A549 (cell line): ENCODE data around the gene MEOX1.

ENCODE experiments used
- CTCF ChIP-seq: fragments of >200 bp; sonication (Bioruptor Twin); formaldehyde crosslinking; IDR thresholded peaks from 3 replicates; pipeline ENCODE4 v1.5.1; 2016
- JUN ChIP-seq, 2 experiments: fragments of >200 bp; sonication (Bioruptor Twin); formaldehyde crosslinking; IDR thresholded peaks; 2 replicates in 1 of 2; 3 replicates in 1 of 2; pipeline ENCODE4 v1.6.1; 2016 to 2017
- POLR2AphosphoS2 ChIP-seq: conservative IDR thresholded peaks from 2 replicates; pipeline ENCODE4 v1.6.1; 2012; ENCODE audit warnings: low read length, improper control_type of control experiment, inconsistent platforms
- RAD21 ChIP-seq, 2 experiments: fragments of >200 bp in 1 of 2; sonication (Bioruptor Twin) in 1 of 2; formaldehyde crosslinking in 1 of 2; IDR thresholded peaks in 1 of 2; conservative IDR thresholded peaks in 1 of 2; 2 replicates in 1 of 2; 3 replicates in 1 of 2; pipeline ENCODE4 v1.6.1; 2012 to 2018; ENCODE audit warnings: inconsistent platforms in 1 of 2
- RFX5 ChIP-seq: fragments of 450-650 bp; IDR thresholded peaks from 2 replicates; pipeline ENCODE4 v1.7.1; 2014; ENCODE audit warnings: antibody characterized with exemption, mild to moderate bottlenecking, moderate library complexity

- TF ChIP-seq CTCF (no peak), RFX5 (no peak), POLR2AphosphoS2 (no peak), RAD21 (conservative IDR thresholded peaks at IDR 0.05 in 1 of 2, IDR thresholded peaks at IDR 0.05 in 1 of 2) (no peak), JUN (IDR thresholded peaks at IDR 0.05) (no peak)
These were observed 17.6 kb downstream of the MEOX1 start for GRCh38 chr17:43644081-43644480.
